HG02981 (cell line): ENCODE data around the gene PPP3CA.
A peak's percentile ranks its signal among the peaks of the same experiment; 100 is the strongest.
"Not testable (repeated sequence)": the region's sequence is repeated elsewhere in the genome, so short reads cannot be mapped to it uniquely, and the experiment has no call there.

Experiments used
- ATAC-seq: cut with Tn5 transposase; IDR thresholded peaks from one replicate; pipeline ENCODE4 v1.9.1; 2021; ENCODE audit warnings: mild to moderate bottlenecking, moderate library complexity; ENCODE audit not compliant: unreplicated experiment

PPP3CA gene

DNA sequence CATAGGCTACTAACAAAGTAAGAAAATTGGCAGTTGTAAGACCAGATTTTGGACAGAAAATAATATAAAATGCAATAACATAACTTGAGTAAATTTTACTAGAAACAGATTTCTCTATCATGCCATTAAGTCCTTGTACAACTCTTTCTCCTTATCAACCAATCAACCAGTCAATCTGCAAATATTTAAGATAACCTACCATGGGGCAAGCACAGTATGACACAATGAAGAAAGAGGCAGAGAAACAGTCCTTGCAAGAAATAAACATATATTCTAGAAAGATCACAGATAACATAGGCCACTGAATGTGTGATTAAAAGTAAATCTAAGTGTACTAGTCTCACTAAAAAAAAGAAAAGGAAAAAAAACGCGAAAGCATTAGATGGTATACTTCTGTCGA is 194.8 kb downstream of the PPP3CA start:
- ATAC-seq: no peak

GRCh38 chr4:101148551-101148950 is 198.8 kb downstream of the PPP3CA start:
- no peak for ATAC-seq

DNA sequence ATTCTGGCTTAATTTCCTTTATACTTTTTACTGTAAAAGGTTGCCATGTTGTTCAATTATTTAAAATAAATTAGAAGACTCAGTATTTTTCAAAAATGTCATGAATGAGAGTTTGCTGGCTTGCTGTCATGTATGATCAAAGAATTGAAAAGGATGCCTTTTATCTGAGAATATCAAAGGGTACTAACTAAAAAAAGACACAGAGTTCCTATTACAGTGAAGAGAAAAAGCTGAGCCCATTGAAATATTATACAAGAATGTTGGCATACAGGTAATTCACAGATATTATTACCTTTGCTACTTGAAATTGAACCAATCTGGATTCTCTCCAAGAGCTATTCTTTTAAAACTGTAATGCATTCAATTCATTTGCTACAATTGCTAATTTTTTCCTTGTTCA is 200.0 kb downstream of the PPP3CA start:
- ATAC-seq: no peak

- no peak for ATAC-seq
Observed at GRCh38 chr4:101145021-101145420, 202.3 kb downstream of the PPP3CA start.

GRCh38 chr4:101142259-101142658 is 205.1 kb downstream of the PPP3CA start:
- ATAC-seq: no peak

GRCh38 chr4:101141855-101142254 is 205.5 kb downstream of the PPP3CA start:
- no peak for ATAC-seq

DNA sequence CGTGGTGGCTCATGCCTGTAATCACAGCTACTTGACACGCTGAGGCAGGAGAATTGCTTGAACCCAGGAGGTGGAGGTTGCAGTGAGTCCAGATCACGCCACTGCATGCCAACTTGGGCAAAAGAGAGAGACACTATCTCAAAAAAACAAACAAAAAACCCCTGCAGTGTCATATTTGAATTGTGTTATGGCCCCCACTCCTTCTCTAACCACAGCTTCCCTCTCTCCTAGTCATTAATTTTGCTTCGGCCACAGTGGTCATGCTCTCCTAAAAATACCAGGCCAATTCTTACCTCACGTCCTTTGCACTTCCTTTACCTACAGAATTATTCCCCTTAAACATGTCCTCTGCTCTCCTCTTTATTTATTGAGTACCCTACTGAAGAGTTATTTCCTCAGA is 206.1 kb downstream of the PPP3CA start:
- ATAC-seq: no peak

DNA sequence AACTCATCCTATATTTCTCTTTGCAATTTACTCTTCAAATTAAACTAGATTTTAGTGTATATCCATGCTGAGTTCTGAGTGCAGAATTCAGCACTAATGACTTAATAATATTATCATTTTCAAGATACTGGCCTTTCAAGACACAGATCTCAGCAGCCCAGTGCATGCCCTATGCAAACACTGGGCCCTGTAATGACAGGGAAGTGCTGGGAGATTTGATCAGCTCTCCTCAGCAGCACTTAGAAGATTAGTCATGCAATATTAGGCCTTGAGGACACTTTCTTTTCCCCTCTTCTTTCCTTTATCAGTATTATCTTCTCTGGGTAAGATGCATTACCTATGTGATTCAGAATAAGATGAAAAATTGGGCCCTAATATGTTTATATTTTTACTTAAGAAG is 207.1 kb downstream of the PPP3CA start:
- ATAC-seq: no peak

GRCh38 chr4:101136373-101137370 is 210.7 kb downstream of the PPP3CA start:
- no peak for ATAC-seq

- peak; percentile 63 for ATAC-seq
Observed at GRCh38 chr4:101135371-101136010, 211.8 kb downstream of the PPP3CA start.

- not testable (repeated sequence) for ATAC-seq
Observed at GRCh38 chr4:101131058-101131457, 216.3 kb downstream of the PPP3CA start.

- ATAC-seq: not testable (repeated sequence)
Observed at GRCh38 chr4:101128898-101129297, 218.4 kb downstream of the PPP3CA start.

- ATAC-seq: no peak
Observed at GRCh38 chr4:101128473-101128872, 218.9 kb downstream of the PPP3CA start.

DNA sequence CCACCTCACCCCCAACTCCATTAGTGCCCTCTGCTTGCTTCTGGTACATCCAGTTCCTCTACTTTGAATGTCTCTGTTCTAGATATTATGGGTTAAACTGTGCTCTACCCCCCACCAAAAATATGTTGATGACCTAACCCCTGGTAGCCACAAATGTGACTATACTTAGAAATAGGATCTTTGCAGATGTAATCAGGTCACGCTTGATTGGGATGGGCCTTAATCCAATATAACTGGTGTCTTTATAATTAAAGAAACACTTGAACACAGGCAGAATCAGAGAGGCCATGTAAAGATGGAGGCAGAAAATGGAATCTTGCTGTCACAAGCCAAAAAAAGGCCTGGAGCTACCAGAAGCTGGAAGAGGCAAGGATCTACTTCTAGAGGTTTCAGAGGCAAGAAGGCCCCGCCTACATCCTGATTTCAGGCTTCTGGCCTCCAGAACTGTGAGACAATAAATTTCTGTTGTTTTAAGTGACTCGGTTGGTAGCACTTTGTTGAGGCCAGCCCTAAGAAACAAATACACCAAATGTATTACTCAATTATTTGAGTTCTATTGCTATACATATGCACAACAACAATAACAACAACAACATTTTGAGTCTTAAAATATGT is 220.0 kb downstream of the PPP3CA start:
- peak; percentile 40 for ATAC-seq

- ATAC-seq: no peak
Observed at GRCh38 chr4:101126059-101126458, 221.3 kb downstream of the PPP3CA start.

- no peak for ATAC-seq
Observed at GRCh38 chr4:101125045-101125942, 222.0 kb downstream of the PPP3CA start.

- ATAC-seq: no peak
Observed at GRCh38 chr4:101123231-101123630, 224.1 kb downstream of the PPP3CA start.

- no peak for ATAC-seq
Observed at GRCh38 chr4:101122019-101122418, 225.3 kb downstream of the PPP3CA start.

GRCh38 chr4:101119141-101119540 is 228.2 kb downstream of the PPP3CA start:
- no peak for ATAC-seq

DNA sequence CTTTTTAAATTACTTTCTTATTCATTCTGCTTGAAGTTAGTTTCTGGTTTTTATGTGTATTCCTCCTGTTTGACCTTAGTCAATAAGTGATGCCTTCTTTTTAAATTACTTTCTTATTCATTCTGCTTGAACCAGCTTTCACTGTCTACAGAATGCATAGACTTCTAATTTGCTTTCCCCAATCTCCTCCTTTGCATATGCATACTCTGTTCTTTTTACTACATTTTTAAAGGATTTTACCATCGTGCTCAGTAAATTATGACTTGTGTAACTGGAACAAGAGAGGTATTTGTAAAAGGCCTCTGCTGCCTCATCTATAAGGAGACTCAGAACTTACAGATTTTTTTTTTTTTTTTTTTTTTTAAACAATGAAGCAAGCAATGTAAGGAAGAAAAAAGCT is 228.7 kb downstream of the PPP3CA start:
- no peak for ATAC-seq

- no peak for ATAC-seq
Observed at GRCh38 chr4:101115887-101116286, 231.4 kb downstream of the PPP3CA start.
